Amygdala (tissue), 56 donors: ENCODE measurements around the gene MDM4.
"Not testable (repeated sequence)": the region's sequence is repeated elsewhere in the genome, so short reads cannot be mapped to it uniquely, and the experiment has no call there.

ENCODE experiments used
- DNase-seq, 56 donors: peaks; one replicate each; lab custom pipeline; 2025; lab: John Stamatoyannopoulos, UW

Gene MDM4

GRCh38 chr1:204507317-204508105 lies 8.7 kb upstream of the MDM4 start:
- DNase-seq, result peak in 17 of 56 donors; percentile 6 to 52 (median 21)

- no peak for DNase-seq
Observed at GRCh38 chr1:204509186-204509635, 7.0 kb upstream of the MDM4 start.

DNA sequence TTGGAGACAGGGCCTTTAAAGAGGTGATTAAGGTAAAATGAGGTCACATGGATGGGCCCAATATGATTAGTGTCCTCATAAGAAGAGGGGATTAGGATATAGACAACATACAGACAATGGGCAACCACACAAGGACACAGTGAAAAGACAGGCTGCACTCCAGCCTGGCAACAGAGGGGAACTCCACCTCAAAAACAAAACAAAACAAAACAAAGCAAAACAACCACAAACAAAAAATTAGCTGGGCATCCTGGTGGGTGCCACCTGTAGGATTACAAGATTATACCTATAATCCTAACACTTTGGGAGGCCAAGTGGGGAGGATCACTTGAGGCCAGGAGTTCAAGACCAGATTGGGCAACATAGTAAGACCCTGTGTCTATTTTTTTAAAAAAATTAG lies 4.8 kb upstream of the MDM4 start:
- DNase-seq, result no peak

DNA sequence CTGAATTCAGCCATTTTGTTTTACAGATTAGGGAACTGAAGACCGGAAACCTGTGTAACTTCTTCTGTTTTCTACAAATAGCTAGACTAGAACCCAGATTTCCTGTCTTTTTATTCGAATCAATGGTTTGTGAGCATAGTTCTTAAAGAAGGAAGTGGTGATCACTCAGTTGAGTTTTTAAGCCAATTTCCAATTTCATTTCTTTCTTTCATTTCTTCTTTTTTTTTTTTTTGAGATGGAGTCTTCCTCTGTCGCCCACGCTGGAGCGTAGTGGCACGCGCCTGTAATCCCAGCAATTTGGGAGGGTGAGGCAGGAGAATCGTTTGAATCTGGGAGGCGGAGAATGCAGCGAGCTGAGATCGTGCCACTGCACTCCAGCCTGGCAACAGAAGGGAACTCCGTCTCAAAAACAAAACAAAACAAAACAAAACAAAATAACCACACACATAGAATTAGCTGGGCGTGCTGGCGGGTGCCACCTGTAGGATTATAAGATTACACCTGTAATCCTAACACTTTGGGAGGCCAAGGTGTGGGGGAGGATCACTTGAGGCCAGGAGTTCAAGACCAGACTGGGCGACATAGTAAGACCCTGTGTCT lies 3.0 kb upstream of the MDM4 start:
- peak in 3 of 56 donors; percentile 5 to 12 (median 11) for DNase-seq

- DNase-seq, result no peak
Observed at GRCh38 chr1:204514828-204515227, 1.4 kb upstream of the MDM4 start.

- DNase-seq, result not testable (repeated sequence)
Observed at GRCh38 chr1:204517382-204517781, 1.2 kb downstream of the MDM4 start.

GRCh38 chr1:204520834-204521709 lies 4.9 kb downstream of the MDM4 start:
- DNase-seq, result no peak

GRCh38 chr1:204521941-204522521 lies 5.8 kb downstream of the MDM4 start:
- not testable (repeated sequence) for DNase-seq

DNA sequence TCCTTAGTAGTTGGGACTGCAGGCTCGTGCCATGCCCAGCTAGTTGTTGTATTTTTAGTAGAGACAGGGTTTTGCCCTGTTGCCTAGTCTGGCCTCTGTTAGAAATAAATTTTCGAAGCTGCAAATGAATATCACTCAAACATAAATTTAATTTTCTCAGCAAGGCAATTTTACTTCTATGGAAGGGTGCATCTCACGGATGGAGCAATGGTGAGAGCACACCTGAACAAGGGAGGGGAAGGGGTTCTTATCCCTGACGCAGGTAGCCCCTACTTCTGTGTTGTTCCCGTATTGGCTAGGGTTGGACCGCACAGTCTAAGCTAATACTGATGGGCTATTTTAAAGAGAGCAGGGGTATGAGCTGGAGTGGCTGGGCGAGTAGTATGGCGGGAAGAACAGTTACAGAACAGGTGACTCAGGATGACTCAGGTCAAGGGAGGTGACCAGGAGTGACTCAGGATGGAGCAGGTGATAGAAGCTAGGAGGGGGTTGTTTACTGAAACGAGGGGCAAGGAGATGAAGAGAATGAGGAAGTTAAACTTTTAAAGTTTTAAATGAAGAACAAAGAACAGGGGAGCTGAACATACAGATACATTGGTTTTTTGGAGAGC lies 7.5 kb downstream of the MDM4 start:
- DNase-seq, result no peak

- DNase-seq, result no peak
Observed at GRCh38 chr1:204524986-204525385, 8.8 kb downstream of the MDM4 start.

GRCh38 chr1:204528241-204528640 lies 12.0 kb downstream of the MDM4 start:
- no peak for DNase-seq

DNA sequence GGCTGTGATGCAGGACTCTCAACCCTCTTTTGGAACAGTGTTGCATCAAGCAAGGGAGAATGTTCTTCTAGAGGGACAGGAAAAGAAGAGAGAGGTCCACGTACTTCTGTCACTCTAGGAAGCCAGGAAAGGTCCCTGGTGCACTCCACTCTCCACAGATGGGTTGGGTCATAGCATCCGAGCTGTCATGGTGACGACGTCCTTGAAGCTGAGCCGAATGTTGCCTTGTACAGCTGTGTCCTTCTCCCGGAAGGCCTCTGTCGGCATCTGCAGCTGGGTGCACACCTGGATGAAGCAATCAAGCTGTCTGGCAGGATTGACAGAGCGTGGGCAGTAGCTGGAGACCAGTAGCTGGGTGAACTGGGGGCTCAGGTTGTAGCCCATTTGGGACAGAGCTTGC lies 12.5 kb downstream of the MDM4 start:
- no peak for DNase-seq

DNA sequence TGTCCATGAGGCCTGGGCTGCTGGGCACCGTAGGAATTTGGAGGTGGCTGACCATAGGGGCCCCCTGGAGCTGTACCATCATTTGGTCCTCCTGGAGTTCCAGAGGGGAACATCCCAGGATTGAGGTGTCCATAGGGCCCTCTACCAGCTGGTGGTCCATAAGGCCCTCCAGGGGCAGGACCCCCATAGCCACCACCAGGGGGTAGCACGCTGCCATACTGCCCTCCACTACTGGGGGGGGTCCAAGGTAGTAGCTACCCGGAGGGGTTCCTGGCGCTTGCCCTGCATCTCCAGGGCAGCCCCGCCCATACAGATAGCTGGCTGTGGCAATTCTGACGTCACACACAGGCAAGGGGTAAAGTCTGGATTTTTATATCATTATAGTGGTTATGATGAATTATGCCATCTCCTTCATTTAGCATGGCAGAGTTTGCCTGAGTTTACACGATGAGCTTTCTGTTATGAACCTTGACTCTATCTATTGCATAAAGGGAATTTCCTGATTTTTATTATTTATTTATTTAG lies 13.2 kb downstream of the MDM4 start:
- DNase-seq, result no peak

DNA sequence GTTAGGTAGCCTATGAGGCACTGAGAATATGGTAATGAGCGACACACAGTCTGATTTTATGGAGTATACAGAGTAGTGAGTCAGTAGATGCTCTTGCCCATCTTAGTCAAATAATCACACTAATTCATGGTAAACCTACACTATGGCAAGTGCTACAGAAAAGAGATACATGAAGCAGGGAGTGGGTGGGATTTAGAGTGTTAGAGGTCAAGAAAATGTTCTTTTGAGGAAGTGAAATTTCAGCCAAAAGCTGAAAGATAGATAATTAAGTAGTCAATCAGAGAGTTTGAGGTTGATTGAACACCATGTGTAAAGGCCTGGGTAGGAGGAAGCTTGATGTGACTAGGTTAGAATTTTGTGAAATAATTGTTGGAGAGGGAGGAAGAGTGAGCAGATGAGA lies 14.7 kb downstream of the MDM4 start:
- no peak for DNase-seq

DNA sequence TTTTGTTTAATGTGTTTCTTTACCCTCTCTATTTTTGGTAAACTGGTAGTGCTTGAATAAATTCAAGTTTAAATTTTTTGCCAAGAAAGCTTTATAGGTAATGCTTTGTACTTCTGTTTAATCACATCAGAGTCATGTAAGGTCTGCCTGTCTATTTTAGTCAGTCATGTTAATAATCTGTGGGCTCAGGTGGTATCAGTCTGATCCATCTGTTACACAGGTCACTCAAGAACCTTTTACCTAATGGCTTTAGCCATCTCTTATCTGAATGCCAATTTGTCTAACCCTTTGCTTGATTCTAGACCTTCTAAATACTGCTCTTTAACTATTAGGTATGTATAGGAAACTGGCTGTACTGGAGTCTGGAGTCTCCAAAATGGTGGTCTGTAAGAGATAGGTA lies 16.6 kb downstream of the MDM4 start:
- no peak for DNase-seq

DNA sequence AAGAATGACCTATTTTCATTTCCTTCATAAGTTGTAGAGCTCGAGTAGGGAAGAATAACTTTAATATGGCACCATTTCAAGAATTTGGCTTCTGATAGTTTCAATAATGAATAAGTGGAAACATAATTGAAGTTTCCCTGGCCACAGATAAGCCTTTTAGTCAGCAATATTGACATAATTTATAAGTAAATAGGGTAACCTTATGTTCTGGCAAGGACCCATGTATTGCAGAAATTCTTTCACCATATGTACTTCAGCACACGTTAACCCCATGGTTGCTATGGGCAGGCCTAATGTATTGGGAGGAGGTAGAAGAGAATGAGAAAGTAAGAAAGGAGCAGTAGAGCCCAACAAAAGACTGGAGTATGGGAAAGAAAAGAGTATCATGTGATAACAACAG lies 25.4 kb downstream of the MDM4 start:
- no peak for DNase-seq

DNA sequence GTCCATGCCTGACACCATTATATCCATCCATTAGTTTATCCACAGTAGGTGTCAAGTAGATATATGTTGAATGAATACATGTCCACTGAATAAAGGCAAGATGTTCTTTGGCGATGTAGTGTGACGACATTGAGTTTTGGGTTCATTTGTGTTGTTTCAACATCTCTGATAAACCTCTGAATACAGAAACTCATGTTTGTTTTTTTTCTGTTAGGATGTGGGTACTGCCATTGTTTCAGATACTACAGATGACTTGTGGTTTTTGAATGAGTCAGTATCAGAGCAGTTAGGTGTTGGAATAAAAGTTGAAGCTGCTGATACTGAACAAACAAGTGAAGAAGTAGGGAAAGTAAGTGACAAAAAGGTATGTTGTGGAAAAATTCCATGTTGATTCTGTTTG lies 28.1 kb downstream of the MDM4 start:
- no peak for DNase-seq

DNA sequence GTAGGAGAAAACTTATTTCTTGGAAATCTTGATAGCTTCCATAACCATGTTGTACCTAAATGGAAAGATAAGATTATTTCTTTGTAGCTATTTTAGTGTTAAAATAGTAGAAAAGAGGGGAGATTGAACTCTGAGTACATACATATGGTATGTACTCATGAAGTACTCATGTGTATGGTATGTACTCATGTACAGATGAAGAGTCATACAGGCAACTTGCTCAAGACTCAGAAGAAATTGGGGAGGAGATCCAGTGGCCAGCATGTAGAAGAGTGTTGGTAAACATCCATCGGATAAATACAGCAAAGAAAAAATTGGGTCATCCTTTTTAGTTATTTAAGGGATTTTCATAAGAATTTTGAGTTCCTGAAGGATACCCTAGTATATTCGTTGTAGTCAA lies 29.0 kb downstream of the MDM4 start:
- DNase-seq, result no peak

DNA sequence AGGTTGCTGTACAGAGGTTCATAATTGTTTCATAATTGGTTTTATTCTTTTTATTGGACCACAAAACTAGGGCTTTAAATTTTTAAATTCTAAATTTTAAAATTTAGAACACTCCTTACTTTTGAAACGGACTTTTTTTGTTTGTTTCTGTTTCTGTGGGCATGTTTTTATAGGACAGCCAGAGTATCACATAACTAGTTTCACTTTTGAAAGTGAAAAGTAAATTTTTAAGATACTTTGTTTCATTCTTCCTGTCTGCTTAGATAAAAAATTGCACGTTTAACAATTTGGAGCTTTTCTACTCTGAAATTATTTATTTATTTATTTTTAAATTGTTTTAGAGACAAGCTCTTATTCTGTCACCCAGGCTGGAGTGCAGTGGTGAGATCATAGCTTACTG lies 29.7 kb downstream of the MDM4 start:
- DNase-seq, result no peak

DNA sequence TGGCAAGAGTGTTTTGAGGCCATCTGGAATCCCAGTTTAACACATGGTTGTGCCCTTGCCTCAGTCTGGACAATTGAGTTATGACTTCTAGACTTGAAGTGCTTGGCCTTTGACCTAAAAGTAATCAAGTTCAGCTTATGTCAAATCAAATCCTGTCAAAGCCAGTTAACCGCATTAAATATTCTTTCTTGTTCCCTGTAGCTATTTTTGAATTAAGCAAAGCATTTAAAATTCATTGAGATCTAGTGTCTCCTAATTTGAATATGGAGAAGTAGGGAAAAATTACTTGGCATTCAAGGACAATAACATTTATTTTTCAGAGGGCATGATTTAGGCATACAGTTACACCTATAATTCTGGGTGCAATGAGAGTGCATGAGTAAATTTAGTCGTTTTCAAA lies 32.1 kb downstream of the MDM4 start:
- DNase-seq, result no peak
